Mesenchymal stem cell (in vitro differentiated cells and primary cell): ENCODE measurements around the gene EML5.

Experiments
- DNase-seq: peaks from one replicate; pipeline ENCODE4 v3.0.0-alpha.2; 2013
- H2AFZ ChIP-seq: one replicate; pipeline ENCODE4 v1.6.1; 2013; ENCODE audit warnings: low read depth, mild to moderate bottlenecking, control low read depth, inconsistent platforms, low read length, moderate library complexity
- H2AK5ac ChIP-seq: 2 replicates; pipeline ENCODE4 v1.6.1; 2013; ENCODE audit warnings: low read length, moderate library complexity, mild to moderate bottlenecking, inconsistent platforms; ENCODE audit not compliant: severe bottlenecking
- H2BK120ac ChIP-seq: one replicate; pipeline ENCODE4 v1.6.1; 2013; ENCODE audit warnings: low read depth, mild to moderate bottlenecking, inconsistent platforms, low read length, moderate library complexity
- H2BK12ac ChIP-seq, 2 experiments: one replicate each; pipeline ENCODE4 v1.6.1; 2013; ENCODE audit warnings: inconsistent platforms in 2 of 2, low read length in 2 of 2, mild to moderate bottlenecking in 2 of 2, moderate library complexity in 2 of 2, control low read depth in 1 of 2
- H2BK15ac ChIP-seq: one replicate; pipeline ENCODE4 v1.6.1; 2013; ENCODE audit warnings: mild to moderate bottlenecking, low read depth, inconsistent platforms; ENCODE audit not compliant: poor library complexity, severe bottlenecking
- H2BK5ac ChIP-seq: 2 replicates; pipeline ENCODE4 v1.6.1; 2013; ENCODE audit warnings: low read depth, mild to moderate bottlenecking, low read length, control low read depth, inconsistent platforms; ENCODE audit not compliant: poor library complexity, severe bottlenecking
- H3K14ac ChIP-seq, 2 experiments: one replicate each; pipeline ENCODE4 v1.6.1; 2013; ENCODE audit warnings: inconsistent platforms in 2 of 2, low read length in 2 of 2, control low read depth in 1 of 2, mild to moderate bottlenecking in 1 of 2, moderate library complexity in 1 of 2
- H3K18ac ChIP-seq, 2 experiments: one replicate each; pipeline ENCODE4 v1.6.1; 2013; ENCODE audit warnings: inconsistent platforms in 2 of 2, low read length in 2 of 2, control low read depth in 1 of 2, low read depth in 1 of 2, mild to moderate bottlenecking in 1 of 2
- H3K23ac ChIP-seq, 2 experiments: one replicate each; pipeline ENCODE4 v1.6.1; 2013; ENCODE audit warnings: inconsistent platforms in 2 of 2, low read length in 2 of 2, mild to moderate bottlenecking in 2 of 2, moderate library complexity in 2 of 2, control low read depth in 1 of 2
- H3K27ac ChIP-seq: 2 replicates; pipeline ENCODE4 v1.5.1; 2013; ENCODE audit warnings: mild to moderate bottlenecking, moderate library complexity, low read length, control low read depth, inconsistent platforms; ENCODE audit not compliant: poor library complexity, severe bottlenecking
- H3K27me3 ChIP-seq, 2 experiments: 2 replicates each; pipeline versions ENCODE4 v1.6.1 to v1.7.0; 2013; ENCODE audit warnings: low read length in 2 of 2, mild to moderate bottlenecking in 2 of 2, moderate library complexity in 2 of 2, control low read depth in 1 of 2, inconsistent platforms in 1 of 2; ENCODE audit not compliant: control insufficient read depth in 1 of 2, insufficient read depth in 1 of 2
- H3K36me3 ChIP-seq, 2 experiments: 2 replicates each; pipeline versions ENCODE4 v1.6.1 to v1.7.0; 2013; ENCODE audit warnings: low read length in 2 of 2, control low read depth in 1 of 2, inconsistent platforms in 1 of 2, low read depth in 1 of 2, mild to moderate bottlenecking in 1 of 2; ENCODE audit not compliant: insufficient read depth in 2 of 2, control insufficient read depth in 1 of 2
- H3K4ac ChIP-seq, 2 experiments: one replicate each; pipeline ENCODE4 v1.6.1; 2013; ENCODE audit warnings: inconsistent platforms in 2 of 2, low read length in 2 of 2, mild to moderate bottlenecking in 2 of 2, moderate library complexity in 2 of 2, control low read depth in 1 of 2, low read depth in 1 of 2
- H3K4me1 ChIP-seq: 2 replicates; pipeline ENCODE4 v1.6.1; 2013; ENCODE audit warnings: low read depth, low read length, control low read depth; ENCODE audit not compliant: control insufficient read depth, insufficient read depth
- H3K4me2 ChIP-seq: 2 replicates; pipeline ENCODE4 v1.6.1; 2013; ENCODE audit warnings: low read length, mild to moderate bottlenecking, inconsistent platforms; ENCODE audit not compliant: poor library complexity, severe bottlenecking
- H3K4me3 ChIP-seq, 2 experiments: 2 replicates each; pipeline versions ENCODE4 v1.5.1 to v1.7.0; 2013; ENCODE audit warnings: low read length in 2 of 2, mild to moderate bottlenecking in 2 of 2, control low read depth in 1 of 2, low read depth in 1 of 2; ENCODE audit not compliant: insufficient read depth in 1 of 2
- H3K79me1 ChIP-seq: replicated peaks from 2 replicates; pipeline ENCODE4 v1.6.1; 2013; ENCODE audit warnings: mild to moderate bottlenecking, control low read depth, low read length, inconsistent platforms; ENCODE audit not compliant: poor library complexity, severe bottlenecking
- H3K9ac ChIP-seq: 2 replicates; pipeline ENCODE4 v1.7.0; 2013; ENCODE audit warnings: mild to moderate bottlenecking, low read length, moderate library complexity
- H3K9me3 ChIP-seq: 2 replicates; pipeline ENCODE4 v1.7.0; 2013; ENCODE audit warnings: mild to moderate bottlenecking, low read length; ENCODE audit not compliant: control insufficient read depth
- H4K8ac ChIP-seq: one replicate; pipeline ENCODE4 v1.6.1; 2013; ENCODE audit warnings: inconsistent platforms, mild to moderate bottlenecking, low read length, moderate library complexity
- H4K91ac ChIP-seq: one replicate; pipeline ENCODE4 v1.6.1; 2013; ENCODE audit warnings: mild to moderate bottlenecking, low read length, inconsistent platforms
- WGBS: methylation state at CpG from one replicate; pipeline ENCODE4 v1.1.7; 2013; ENCODE audit warnings: mixed read lengths; 5-methylcytosine and 5-hydroxymethylcytosine counted together

Gene EML5

DNA sequence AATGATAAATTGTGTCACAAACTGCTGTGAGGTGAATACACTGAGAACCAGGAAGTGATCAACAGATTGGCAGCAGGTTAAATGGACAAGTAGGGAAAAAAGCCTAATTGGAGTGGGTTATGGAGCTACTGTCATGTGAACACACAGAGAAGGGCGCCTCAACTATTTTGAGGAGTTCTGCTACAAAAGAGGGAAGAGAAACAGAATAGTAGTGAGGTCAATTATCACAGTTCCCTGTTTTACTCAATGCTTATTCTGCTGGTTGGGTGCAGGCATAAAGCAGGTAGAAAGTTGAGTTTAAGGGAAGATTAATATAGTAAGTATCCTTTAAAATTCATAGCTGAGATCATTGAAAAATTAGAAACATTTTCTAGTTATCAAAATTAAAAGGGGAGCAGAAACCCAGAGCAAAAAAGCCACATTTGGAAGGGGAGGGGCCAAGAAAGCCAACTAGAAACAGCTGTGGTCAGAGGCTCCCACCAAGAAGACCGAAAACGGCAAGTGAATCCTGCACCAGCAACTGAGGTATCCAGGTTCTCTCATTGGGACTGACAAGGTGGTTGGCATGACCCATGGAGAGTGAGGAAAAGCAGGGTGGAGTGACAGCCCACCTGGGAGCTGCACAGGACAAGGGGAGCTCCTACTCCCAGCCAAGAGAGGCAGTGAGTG lies 124.2 kb downstream of the EML5 start:
- Histone ChIP-seq H3K36me3 (no peaks in the 10 kb centered on the region), H3K4me3 (no peak overlapping the region), H2BK15ac (no peak overlapping the region), H3K23ac (no peak overlapping the region), H2AK5ac (no peak overlapping the region), H3K14ac (no peak overlapping the region), H3K4me1 (no peaks in the 10 kb centered on the region), H2BK120ac (no peak overlapping the region), H3K18ac (no peak overlapping the region), H3K4me2 (no peak overlapping the region), H4K91ac (no peak overlapping the region), H2AFZ (no peak overlapping the region), H3K9me3 (peaks cover 8% of the 10 kb centered on the region), H3K27me3 (peaks cover 6 to 23% of the 10 kb centered on the region in 2 experiments), H2BK12ac (no peak overlapping the region), H4K8ac (no peak overlapping the region), H3K27ac (no peak overlapping the region), H3K4ac (no peak overlapping the region), H2BK5ac (no peak overlapping the region), H3K79me1 (no peaks in the 10 kb centered on the region), H3K9ac (no peak overlapping the region)
- no peak for DNase-seq
- WGBS = 99% methylated on average over 3 of the region's 3 CpGs

DNA sequence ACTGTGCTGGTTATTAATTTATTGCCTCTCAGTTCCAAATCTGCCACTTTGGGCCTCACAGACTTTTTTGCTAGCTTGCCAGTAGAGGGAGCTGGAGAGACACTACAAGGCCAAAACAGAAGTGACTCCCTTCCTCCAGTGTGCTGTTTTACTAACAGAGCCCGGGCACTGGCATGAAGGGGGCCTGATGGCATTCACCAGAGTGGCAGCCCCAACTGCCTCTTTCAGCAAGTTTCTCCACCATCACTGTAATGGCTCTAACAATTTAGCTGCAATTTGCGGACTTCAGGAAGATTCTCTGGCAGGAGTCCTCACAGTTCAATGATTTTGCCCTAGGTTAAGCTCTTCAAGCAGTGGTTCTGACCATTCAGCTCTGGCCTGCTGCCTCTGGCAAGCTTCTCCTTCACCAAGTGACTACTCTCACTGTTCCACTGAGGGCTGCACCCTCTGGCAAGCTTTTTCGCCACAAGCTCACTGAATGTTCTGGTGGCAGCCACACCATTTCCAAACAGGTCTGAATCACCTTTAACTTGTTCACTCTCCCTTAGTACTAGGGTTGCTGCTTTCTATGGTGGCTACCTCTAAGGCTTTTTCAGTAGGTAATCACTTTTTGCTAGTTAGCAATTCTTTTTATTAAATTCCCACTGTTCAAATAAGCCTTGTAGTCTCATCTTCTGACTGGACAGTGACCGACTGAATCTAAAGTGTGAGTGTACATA lies 125.0 kb downstream of the EML5 start:
- 45% methylated on average over 4 of the region's 4 CpGs for WGBS
- Histone ChIP-seq H2BK120ac (no peak overlapping the region), H3K4me1 (no peaks in the 10 kb centered on the region), H2AFZ (no peak overlapping the region), H3K79me1 (no peaks in the 10 kb centered on the region), H3K4ac (no peak overlapping the region), H2BK15ac (no peak overlapping the region), H3K18ac (no peak overlapping the region), H3K27ac (no peak overlapping the region), H2BK5ac (no peak overlapping the region), H4K8ac (no peak overlapping the region), H3K4me3 (no peak overlapping the region), H3K9me3 (peaks cover 8% of the 10 kb centered on the region), H2AK5ac (no peak overlapping the region), H3K14ac (no peak overlapping the region), H4K91ac (no peak overlapping the region), H3K4me2 (no peak overlapping the region), H3K36me3 (no peaks in the 10 kb centered on the region), H3K9ac (no peak overlapping the region), H3K27me3 (peaks cover 6 to 23% of the 10 kb centered on the region in 2 experiments), H3K23ac (no peak overlapping the region), H2BK12ac (no peak overlapping the region)
- DNase-seq = peak; percentile 78

DNA sequence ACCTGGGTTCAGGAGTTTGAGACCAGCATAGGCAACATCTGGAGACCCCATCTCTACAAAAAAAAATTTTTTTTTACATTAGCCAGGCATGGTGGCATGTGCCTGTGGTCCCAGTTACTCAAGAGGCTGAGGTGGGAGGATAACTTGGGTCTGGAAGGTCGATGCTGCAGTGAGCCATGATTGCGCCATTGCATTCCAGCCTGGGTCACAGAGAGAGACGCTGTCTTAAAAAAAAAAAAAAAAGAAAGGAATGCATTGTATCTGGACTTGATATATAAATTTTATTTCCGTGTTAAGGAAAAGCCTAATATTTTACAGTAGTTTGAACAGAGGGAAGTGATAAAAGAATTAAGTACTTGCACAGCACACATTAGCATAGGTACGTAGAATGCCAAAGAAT lies 132.7 kb downstream of the EML5 start:
- Histone ChIP-seq H4K91ac (no peak overlapping the region), H2BK12ac (no peak overlapping the region), H4K8ac (no peak overlapping the region), H3K9ac (no peak overlapping the region), H2AK5ac (no peak overlapping the region), H3K4me2 (no peak overlapping the region), H3K36me3 (no peaks in the 10 kb centered on the region), H3K23ac (no peak overlapping the region), H3K4me3 (no peak overlapping the region), H2BK5ac (no peak overlapping the region), H3K27ac (no peak overlapping the region), H3K4me1 (no peaks in the 10 kb centered on the region), H3K18ac (no peak overlapping the region), H2AFZ (no peak overlapping the region), H3K9me3 (no peaks in the 10 kb centered on the region), H3K27me3 (no peaks in the 10 kb centered on the region), H3K14ac (no peak overlapping the region), H2BK120ac (no peak overlapping the region), H2BK15ac (no peak overlapping the region), H3K4ac (no peak overlapping the region), H3K79me1 (no peaks in the 10 kb centered on the region)
- DNase-seq = no peak
- 93% methylated on average over 5 of the region's 5 CpGs for WGBS

DNA sequence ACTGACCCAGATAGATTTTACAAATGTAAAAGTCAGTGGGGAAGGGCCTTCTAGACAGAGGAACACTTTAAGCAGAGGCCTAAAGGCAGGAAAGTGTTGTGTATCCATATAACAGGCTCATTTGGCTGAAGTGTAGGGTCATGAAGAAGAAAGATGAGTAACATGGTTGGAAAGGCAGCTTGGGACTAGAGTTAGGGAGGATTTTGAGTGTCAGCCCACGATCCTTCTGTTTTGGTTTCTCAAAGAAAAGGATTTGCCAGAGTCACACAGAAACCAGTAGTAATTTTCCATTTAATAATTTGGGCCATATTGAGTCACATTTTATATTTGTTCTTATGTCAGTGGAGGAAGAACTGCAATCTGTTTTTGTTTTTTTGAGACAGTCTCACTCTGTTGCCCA lies 153.5 kb downstream of the EML5 start:
- Histone ChIP-seq H3K14ac (no peak overlapping the region), H3K9me3 (peaks cover 7% of the 10 kb centered on the region), H3K4ac (no peak overlapping the region), H3K4me1 (no peaks in the 10 kb centered on the region), H2BK120ac (no peak overlapping the region), H3K23ac (no peak overlapping the region), H4K8ac (no peak overlapping the region), H3K18ac (no peak overlapping the region), H3K4me3 (no peak overlapping the region), H2AK5ac (no peak overlapping the region), H2AFZ (no peak overlapping the region), H3K4me2 (no peak overlapping the region), H3K27me3 (no peaks in the 10 kb centered on the region), H4K91ac (no peak overlapping the region), H3K79me1 (no peaks in the 10 kb centered on the region), H3K9ac (peak overlapping the region; percentile 8), H3K36me3 (no peaks in the 10 kb centered on the region), H3K27ac (no peak overlapping the region), H2BK5ac (no peak overlapping the region), H2BK15ac (no peak overlapping the region), H2BK12ac (no peak overlapping the region)
- no CpG with 5 or more reads among the region's 1 CpG for WGBS
- no peak for DNase-seq
